IPS DF 6.9 (cell line): ENCODE data around the gene CENPM.

Source experiments
- DNase-seq: peaks from one replicate; pipeline ENCODE4 v3.0.0-alpha.2; 2013; ENCODE audit warnings: low read depth, low spot score
- H3K27ac ChIP-seq: one replicate; pipeline ENCODE4 v1.5.1; 2013; ENCODE audit warnings: low read length, control low read depth
- H3K27me3 ChIP-seq: 2 replicates; pipeline ENCODE4 v1.6.1; 2013; ENCODE audit warnings: mild to moderate bottlenecking, low read length; ENCODE audit not compliant: control insufficient read depth, insufficient read depth
- H3K36me3 ChIP-seq: 2 replicates; pipeline ENCODE4 v1.6.1; 2013; ENCODE audit warnings: low read length; ENCODE audit not compliant: control insufficient read depth, insufficient read depth
- H3K4me1 ChIP-seq: 2 replicates; pipeline ENCODE4 v1.6.1; 2013; ENCODE audit warnings: low read length; ENCODE audit not compliant: control insufficient read depth, insufficient read depth
- H3K4me3 ChIP-seq: 2 replicates; pipeline ENCODE4 v1.5.1; 2013; ENCODE audit warnings: mild to moderate bottlenecking, low read length
- H3K9me3 ChIP-seq: 2 replicates; pipeline ENCODE4 v1.6.1; 2013; ENCODE audit warnings: low read length, inconsistent platforms; ENCODE audit not compliant: control insufficient read depth, insufficient read depth
- WGBS: extraction: QIAGEN DNeasy Blood & Tissue Kit; methylation state at CpG from one replicate; pipeline ENCODE4 v1.1.7; 2013; ENCODE audit warnings: mixed read lengths, missing lambda C conversion rate; ENCODE audit not compliant: insufficient read length, insufficient coverage; 5-methylcytosine and 5-hydroxymethylcytosine counted together

Gene CENPM

DNA sequence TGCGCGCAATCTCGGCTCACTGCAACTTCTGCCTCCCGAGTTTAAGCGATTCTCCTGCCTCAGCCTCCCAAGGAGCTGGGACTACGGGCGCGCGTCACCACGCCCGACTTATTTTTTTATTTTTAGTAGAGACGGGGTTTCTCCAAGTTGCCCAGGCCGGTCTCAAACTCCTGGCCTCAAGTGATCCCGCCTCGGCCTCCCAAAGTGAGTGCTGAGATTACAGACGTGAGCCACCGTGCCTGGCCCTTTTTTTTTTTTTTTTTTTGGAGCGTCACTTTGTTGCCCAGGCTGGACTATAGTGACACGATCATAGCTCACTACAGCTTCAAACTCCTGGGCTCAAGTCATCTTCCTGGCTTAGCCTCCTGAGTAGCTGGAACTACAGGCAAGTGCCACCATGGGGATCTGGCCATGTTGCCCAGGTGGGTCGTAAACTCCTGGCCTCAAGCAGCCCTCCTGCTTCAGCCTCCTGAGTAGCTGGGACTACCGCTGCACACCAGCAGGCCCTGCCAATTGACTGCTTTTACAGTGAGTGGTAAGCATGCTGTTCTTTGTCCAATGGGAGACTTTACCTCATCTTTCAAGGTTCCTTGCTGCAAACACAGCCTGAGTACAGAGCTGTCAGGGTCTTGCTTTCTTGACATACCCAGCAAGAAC is 600 bp upstream of the CENPM start:
- H3K4me1 ChIP-seq, result peaks cover 10% of the 10 kb centered on the region
- WGBS, result no CpG with 5 or more reads among the region's 21 CpGs
- no peaks in the 10 kb centered on the region for H3K27me3 ChIP-seq
- peaks cover 11% of the 10 kb centered on the region; the same call in 1 of the 2 replicates for H3K36me3 ChIP-seq
- H3K27ac ChIP-seq, result no peak overlapping the region
- H3K9me3 ChIP-seq, result no peaks in the 10 kb centered on the region
- H3K4me3 ChIP-seq, result no peak overlapping the region; the same call in 1 of the 2 replicates
- no peak for DNase-seq

GRCh38 chr22:41943661-41944209 is 3.2 kb downstream of the CENPM start:
- Histone ChIP-seq H3K27ac (no peak overlapping the region), H3K4me1 (peaks cover 6% of the 10 kb centered on the region), H3K27me3 (no peaks in the 10 kb centered on the region), H3K4me3 (no peak overlapping the region), H3K36me3 (peaks cover 28% of the 10 kb centered on the region), H3K9me3 (no peaks in the 10 kb centered on the region)
- no CpG with 5 or more reads among the region's 9 CpGs for WGBS
- DNase-seq, result no peak

DNA sequence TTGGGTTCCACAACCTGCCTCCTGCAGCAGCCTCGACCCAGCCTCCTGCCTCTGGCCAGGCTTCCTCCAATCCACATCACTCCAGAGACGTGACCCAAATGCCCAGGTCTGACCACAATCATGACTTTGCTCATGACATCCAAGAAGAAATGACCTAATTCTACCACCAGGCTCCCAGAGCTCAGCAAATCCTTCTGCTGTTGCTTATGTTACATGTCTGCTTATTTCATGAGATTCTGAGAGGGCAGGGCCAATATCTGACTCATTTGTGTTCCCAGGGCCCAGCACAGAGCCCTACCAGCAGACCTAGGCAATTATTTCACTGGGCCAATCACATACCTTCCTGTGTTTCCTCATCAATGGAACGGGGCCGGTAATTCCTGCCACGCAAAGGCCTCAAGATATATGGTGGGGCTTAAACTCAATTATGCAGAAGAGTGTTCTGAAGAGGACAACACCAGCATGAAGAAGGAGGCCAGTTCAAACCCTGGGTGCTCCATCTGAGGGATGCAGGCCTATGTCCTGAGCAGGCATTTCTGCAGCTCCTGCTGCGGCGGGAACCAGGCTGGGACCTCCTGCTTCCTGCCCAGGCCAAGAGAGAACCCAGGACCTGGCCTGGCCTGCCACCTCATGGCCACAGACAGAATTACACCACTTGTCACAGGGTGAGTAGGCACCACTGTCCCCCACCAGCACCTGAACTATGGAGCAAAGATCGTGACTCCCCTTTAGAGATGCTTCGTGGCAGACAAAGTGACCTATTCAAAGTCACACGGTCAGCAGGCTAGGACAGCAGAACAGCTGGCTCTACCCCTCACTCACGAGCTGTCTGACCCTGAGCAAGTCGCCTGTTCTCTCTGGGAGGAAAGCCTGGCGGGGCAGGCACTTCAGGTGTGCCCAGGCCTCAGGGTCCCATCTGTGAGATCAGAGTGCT is 5.9 kb downstream of the CENPM start:
- Histone ChIP-seq H3K9me3 (no peaks in the 10 kb centered on the region), H3K27me3 (no peaks in the 10 kb centered on the region), H3K4me1 (peaks cover 3% of the 10 kb centered on the region; the same call in 1 of the 2 replicates), H3K4me3 (no peak overlapping the region), H3K36me3 (peaks cover 32% of the 10 kb centered on the region), H3K27ac (no peak overlapping the region)
- WGBS, result no CpG with 5 or more reads among the region's 13 CpGs
- DNase-seq, result no peak

DNA sequence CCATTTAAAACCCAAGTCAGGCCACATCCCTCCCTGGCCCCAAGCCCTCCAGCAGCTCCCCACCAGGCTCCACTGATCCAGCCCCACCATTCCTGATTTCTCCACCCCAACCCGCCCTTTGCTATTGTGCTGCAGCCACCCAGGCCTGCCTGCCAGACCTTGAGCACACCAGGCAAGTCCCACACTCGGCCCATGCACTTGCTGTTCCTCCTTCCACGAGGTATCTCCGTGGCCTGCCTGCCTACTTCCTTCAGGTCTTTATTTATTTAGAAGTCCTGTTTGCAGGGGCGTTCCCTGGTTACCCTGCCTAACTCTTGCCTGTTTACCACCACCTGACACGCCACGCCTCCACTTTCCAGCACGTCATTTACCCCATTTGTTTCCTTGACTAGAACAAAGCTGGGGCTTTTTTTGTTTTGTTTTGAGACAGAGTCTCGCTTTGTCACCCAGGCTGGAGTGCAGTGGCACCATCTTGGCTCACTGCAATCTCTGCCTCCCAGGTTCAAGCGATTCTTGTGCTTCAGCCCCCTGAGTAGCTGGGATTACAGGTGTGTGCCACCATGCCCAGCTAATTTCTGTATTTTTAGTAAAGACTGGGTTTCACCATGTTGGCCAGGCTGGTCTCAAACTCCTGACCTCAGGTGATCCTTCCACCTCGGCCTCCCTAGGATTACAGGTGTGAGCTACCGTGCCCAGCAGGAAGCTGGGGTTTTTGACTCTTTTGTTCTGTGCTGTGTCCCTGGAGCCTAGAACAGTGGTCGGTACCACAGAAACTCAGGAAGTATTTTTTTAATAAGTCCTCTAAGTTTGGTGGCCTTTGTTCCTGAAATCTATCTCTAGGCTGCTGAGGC is 6.7 kb downstream of the CENPM start:
- H3K4me1 ChIP-seq, result no peaks in the 10 kb centered on the region
- H3K36me3 ChIP-seq, result peaks cover 32% of the 10 kb centered on the region
- DNase-seq, result no peak
- no peaks in the 10 kb centered on the region for H3K9me3 ChIP-seq
- H3K27ac ChIP-seq, result no peak overlapping the region
- no CpG with 5 or more reads among the region's 13 CpGs for WGBS
- H3K4me3 ChIP-seq, result no peak overlapping the region
- no peaks in the 10 kb centered on the region for H3K27me3 ChIP-seq

- H3K27me3 ChIP-seq, result no peaks in the 10 kb centered on the region
- H3K36me3 ChIP-seq, result peaks cover 19% of the 10 kb centered on the region
- no peak overlapping the region for H3K4me3 ChIP-seq
- WGBS, result no CpG with 5 or more reads among the region's 2 CpGs
- DNase-seq, result no peak
- H3K27ac ChIP-seq, result no peak overlapping the region
- no peaks in the 10 kb centered on the region for H3K4me1 ChIP-seq
- no peaks in the 10 kb centered on the region for H3K9me3 ChIP-seq
Observed at GRCh38 chr22:41936894-41937169, 10.1 kb downstream of the CENPM start.

GRCh38 chr22:41935509-41935908 is 11.4 kb downstream of the CENPM start:
- H3K9me3 ChIP-seq, result no peaks in the 10 kb centered on the region
- DNase-seq, result no peak
- no CpG with 5 or more reads among the region's 9 CpGs for WGBS
- H3K27me3 ChIP-seq, result no peaks in the 10 kb centered on the region
- H3K4me3 ChIP-seq, result no peak overlapping the region
- no peak overlapping the region for H3K27ac ChIP-seq
- H3K4me1 ChIP-seq, result no peaks in the 10 kb centered on the region
- H3K36me3 ChIP-seq, result peaks cover 12% of the 10 kb centered on the region

- Histone ChIP-seq H3K27me3 (no peaks in the 10 kb centered on the region), H3K4me3 (no peak overlapping the region), H3K27ac (no peak overlapping the region), H3K9me3 (no peaks in the 10 kb centered on the region), H3K4me1 (no peaks in the 10 kb centered on the region), H3K36me3 (peaks cover 12% of the 10 kb centered on the region)
- WGBS, result no CpG with 5 or more reads among the region's 4 CpGs
- DNase-seq, result no peak
Observed at GRCh38 chr22:41935015-41935351, 12.0 kb downstream of the CENPM start.

- peaks cover 11% of the 10 kb centered on the region for H3K36me3 ChIP-seq
- WGBS, result no CpG with 5 or more reads among the region's 17 CpGs
- no peak overlapping the region for H3K4me3 ChIP-seq
- no peaks in the 10 kb centered on the region for H3K27me3 ChIP-seq
- no peaks in the 10 kb centered on the region for H3K9me3 ChIP-seq
- no peaks in the 10 kb centered on the region for H3K4me1 ChIP-seq
- no peak overlapping the region for H3K27ac ChIP-seq
- DNase-seq, result no peak
Observed at GRCh38 chr22:41934284-41935014, 12.5 kb downstream of the CENPM start.

GRCh38 chr22:41933411-41934177 is 13.4 kb downstream of the CENPM start:
- Histone ChIP-seq H3K27ac (no peak overlapping the region), H3K9me3 (no peaks in the 10 kb centered on the region), H3K36me3 (peaks cover 3% of the 10 kb centered on the region; the same call in 1 of the 2 replicates), H3K4me3 (no peak overlapping the region), H3K4me1 (peaks cover 3% of the 10 kb centered on the region; the same call in 1 of the 2 replicates), H3K27me3 (no peaks in the 10 kb centered on the region)
- DNase-seq, result no peak
- WGBS, result no CpG with 5 or more reads among the region's 16 CpGs
